Activated naive CD8-positive, alpha-beta T cell treated with anti-CD3 and anti-CD28 coated beads, Interleukin-2, amount 50 U/mL, for 16 hours (primary cell): ENCODE data around the gene TLE7.

Source experiments
- DNase-seq: peaks from one replicate; pipeline ENCODE4 v3.0.0-alpha.2; 2020; ENCODE audit warnings: low read depth, low spot score

TLE7 gene

DNA sequence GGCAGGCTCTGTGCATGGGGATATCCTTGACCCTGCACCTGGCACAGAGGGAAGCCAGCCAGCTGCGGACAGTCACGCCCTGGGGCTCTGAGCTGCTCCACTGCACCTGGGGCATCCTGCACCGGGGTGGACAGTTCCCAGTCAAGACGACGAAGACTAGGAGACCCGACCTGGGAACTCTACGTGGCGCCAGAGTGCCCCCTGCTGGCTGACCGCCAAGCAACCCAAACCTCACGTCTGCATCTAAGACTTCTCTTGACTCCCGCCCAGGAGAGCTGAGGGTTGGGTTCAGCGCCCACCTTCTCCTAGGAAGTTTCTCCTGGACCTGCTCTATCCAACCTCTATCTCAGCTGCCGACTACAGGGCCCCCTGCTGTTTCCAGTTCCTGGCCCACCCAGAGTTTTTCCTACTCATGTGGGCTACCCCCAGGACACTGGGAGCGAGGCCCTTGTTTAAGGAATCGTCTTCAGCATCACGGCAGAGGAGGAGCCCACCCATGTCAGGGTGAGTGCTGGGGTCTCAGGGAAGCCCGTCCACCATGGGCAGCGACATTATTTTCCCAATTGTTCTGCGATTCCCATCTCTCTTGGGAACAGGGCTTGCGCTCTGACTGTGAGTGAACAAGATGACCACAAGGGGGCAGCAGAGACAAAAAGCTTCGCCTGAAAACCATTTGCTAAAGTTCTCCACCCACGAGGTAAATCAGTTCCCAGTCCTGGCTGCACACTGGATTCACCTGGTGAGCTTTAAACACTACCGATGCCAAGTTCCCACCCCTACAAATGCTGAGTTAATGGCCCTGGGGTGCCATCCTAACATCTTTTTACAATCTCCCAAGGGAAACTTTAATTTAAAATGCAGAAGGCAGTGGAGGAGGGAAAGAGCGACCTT is 29.3 kb downstream of the TLE7 start:
- DNase-seq, result peak; percentile 37

DNA sequence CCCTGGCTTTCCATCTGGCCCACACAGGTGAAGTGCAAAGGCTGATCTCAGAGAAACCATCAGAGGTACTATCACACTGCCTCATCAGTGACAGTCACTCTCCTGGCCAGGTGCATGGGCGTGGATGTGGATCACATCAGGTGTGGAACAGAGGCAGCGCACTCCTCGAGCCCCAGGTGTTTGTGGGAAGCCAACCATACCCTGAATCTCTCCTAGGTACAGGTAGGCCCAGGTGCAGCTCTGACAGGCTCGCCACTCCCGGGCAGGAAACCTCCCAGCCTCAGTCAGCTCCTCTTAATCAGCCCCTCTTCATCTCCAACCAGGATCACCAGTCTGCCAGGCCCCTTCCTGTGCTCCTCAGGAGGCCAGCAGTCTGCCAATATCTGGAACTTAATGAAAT is 31.7 kb downstream of the TLE7 start:
- no peak for DNase-seq

DNA sequence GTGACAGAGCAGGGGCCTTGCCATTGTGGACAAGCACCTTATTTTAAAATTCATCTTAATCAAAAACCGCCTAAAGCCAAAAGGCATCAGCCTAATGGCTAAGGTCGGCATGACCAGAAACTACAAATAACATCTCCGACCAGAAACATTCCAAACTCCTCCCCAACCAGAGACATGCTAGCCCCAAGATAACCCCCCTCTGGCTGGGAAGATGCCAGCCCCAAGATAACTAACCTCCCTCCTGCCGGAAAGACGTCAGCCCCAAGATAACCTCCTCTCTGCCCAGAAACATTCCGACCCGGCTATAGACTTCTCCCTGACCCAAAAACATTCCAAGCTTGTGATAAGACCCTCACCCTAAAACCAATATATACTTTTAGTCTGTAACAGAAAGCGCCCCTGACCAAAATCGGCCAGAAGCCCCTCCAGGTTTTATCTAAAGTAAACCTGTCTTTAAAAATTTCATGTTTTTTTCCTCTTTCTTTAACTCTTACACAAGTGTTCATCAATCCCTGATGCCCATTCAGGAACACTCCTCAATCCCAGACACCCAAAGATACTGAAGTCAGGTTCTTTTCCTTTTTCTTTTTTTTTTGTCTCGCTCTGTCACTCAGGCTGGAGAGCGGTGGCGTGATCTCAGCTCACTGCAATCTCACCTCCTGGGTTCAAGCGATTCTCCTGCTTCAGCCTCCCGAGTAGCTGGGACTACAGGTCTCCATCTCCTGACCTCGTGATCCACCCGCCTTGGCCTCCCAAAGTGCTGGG is 32.7 kb downstream of the TLE7 start:
- DNase-seq, result no peak

DNA sequence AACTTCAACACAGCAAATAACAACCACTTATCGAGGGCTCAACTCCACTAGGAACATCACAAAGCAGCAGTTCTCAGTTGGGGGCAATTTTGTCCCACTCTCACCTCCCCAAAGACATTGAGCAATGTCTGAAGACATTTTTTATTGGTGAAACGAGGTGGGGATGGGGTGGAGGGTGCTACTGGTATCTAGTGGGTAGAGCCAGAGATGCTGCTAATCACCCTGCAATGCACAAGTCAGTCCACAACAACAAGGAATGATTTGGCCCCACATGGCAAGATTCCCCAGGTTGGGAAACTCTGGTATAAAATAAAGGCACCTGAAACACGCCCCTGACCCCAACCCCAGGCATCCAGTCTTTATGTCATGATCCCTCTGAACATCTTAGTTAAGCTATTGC is 33.3 kb downstream of the TLE7 start:
- DNase-seq, result no peak

DNA sequence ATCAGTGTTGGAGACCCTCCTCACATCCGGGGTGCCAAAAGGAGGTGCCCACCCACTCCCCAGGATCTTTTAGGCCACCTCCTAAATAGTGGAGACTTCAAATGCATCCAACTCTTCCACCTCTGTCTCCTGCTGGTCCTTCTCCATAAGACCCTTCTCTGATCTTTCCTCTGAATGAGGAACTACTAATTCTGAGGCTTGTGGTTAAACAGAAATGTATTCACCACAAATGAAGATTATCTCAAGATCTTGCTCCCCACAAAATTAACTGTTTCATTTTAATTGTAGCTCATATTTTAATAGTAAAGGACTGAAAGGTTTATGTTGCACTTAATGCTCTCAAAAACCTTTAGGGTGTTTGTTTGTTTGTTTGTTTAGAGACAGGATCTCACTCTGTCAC is 34.1 kb downstream of the TLE7 start:
- no peak for DNase-seq

DNA sequence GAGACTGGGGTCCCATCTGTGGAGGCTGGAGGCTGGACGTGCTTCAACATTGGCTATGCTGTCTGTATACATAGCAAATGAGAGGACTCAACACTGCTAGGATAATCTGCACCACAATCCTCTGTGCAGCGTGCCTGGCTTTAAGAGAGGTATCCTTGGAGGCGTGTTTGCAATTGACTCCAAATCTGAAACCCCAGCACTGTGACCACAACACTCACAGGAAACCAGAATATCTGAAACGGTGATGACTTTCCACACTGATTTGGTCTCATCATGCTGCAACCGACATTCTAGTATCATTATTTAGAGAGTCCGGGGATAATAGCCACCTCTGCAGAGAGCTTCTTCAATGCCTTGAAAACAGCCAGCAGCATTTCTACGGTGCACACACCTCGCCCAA is 35.1 kb downstream of the TLE7 start:
- no peak for DNase-seq

DNA sequence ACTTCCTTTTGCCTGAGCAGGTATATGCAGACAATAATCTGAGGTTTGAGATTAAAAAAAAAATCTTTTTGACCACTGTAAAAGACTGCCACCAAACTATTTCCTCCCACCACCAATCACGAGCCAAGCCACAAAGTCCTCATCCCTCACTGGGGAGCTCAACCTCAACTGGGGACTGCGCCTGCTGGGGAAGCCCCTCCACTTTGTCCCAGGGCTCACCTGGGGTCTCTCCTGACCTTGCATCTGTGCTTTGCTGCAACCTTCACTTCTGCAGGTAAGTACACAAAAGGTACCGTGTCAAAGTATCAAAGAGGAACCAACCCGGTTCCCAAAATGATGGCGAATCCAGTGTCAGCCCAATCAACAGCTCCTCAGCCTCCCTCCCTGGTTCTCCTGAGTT is 35.5 kb downstream of the TLE7 start:
- DNase-seq, result no peak

DNA sequence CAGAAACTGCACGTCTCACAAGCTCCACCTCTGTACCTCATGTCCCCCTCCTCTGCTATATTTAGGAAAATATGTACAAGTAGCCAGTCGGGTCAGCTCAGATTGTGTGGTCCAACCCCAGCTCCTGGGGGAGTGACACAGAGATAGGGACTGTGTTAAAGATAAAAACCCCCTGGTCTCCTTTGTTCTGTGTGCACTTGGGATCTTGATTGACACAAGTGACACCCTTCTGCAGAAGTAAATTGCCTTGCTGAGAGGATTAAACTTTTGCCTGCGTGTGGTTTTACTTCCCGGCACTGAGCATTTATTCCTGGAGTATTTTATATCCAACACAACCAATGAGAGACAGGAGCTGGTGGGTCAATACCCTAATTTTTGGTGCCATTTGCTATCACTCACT is 37.5 kb downstream of the TLE7 start:
- no peak for DNase-seq

DNA sequence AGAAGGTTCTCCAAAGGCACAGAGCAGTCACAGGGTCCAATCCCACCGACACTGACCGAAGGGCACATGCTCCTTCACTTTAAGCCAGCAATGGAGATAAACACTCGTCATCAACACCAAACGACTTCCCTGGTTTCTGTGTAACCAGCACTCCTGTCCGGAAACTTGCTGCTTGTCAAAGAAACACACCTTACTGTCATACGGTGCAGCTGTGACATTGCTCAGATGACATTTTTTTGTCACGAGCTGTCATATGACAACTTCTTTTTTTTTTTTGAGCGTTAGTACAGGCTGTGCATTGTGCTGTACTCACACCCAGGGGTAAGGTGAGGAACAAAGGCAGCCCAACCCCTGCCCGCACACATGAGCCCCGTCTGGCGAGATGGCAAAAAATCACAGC is 39.2 kb downstream of the TLE7 start:
- DNase-seq, result no peak

DNA sequence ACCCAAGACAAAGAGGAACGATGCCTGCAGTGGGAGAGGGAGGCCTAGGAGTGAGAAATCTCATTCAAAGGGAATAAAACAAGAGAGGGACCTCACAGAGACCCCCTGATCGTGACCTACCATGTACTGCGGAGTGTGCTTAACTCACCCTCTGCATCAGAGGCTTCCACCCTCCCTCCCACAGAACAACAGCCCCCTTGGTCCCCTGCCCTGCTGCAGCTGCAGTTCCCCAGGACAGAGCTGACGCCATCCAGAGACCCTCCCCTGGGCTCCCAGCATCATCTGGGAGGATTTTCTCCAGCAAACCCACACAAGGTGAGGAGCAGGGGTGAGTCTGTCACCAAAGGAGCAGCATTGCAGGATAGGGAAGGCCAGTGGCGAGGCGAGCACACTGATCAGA is 39.8 kb downstream of the TLE7 start:
- DNase-seq, result no peak

DNA sequence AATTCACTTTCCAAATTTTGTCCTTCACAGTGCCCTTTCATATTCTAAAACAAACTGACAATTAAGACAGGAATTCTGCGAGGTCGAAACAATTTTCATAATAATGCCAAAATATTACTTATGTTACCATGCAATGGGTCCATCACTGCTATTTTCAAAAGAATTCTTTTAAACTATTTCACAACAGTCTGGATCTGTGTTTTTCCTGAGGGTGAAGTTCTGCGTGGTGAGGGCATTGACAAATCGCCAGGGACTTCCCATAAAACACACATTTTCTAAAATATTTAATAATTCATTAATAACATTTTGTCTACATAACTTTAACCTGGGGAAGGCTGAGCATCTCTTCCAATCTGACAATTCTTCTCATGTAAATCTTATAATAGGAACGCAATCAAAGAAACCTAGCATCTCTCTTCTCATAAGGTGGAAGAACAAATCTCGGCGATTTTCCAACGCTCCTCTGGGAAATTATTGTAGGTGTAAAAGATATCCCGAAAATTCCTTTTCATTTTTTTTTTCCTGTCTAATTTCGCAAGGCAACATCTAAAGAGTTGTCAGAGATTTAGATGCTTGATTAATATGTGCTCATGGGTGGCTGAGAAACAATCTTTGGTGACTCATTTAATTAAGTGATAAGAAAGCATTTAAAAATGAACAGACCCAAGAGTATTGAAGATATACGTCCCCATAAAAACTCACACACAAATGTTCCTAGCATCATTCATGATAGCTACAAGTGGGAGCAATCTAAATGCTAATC is 41.9 kb downstream of the TLE7 start:
- no peak for DNase-seq

DNA sequence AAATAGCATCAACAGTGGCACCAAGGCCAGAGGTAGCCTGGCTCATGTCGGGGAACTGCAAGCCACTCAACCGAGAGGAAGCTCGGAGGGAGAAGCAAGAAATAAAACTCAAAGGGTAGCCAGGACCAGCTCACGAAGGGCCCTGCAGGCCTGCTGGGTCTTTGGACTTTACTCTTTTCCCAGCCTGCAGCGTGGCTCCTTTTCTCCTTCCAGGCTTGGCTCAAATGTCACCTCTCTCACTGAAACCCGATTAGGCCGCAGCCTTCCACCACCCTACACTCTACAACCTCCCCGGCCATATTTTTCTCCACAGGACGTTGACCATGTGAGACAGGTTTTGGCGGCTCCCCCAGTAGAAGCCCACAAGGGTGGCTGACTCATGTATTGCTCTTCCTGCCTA is 45.3 kb downstream of the TLE7 start:
- no peak for DNase-seq

DNA sequence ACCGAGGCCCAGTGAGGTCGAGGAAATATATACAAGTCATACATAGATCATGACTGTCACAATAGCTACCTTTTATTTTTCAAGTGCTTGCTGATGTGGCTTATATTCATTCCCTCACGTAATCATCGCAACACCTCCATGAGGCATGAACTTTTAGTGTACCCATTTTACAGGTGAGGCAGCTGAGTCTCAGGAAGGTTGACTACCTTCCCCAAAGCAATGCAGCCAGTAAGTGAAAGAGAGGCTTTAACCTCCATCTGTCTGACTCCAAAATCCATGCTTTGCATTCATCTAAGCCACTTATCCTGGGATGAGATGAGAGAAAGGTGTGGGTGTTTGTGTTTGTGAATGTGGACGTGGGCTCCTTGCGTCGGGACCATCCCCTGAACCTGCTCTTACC is 52.5 kb downstream of the TLE7 start:
- no peak for DNase-seq

DNA sequence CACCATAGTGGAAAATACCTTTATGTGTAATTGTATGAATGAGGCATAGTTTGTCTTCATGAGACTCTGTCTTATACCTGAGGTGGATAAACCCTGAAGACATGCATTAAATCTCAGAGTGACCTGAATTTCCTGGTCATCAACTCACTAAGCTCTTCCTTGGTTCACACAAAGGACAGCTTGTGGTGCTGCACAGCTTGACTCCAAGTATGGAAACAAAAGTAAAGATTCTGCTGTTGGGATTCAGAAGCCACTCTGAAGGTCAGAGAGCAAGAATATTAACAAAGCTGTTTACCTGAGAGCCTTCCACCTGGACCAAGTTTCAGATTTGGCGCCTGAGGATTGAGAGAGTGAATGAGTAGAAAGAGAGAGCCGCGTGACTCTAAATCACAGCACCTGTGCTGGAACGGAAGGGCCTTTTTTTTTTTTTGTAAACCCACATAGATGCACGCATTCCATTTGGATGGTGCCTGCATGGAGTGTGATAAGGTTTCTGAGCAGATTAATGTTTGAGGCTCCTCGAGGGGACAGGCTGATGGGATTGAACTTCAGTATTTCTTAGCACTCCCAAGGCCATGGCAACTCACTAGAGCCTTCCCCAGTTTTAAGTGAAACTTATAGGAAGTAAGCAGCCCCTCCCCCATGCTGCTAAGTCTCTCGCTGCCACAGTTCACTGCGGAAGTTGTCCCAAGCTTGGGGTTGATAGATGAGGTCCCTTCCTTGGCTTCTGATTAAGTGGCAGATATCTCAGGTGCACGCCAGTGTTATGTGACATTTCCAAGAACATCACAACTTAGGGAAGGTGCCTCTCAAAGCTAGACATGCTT is 54.6 kb downstream of the TLE7 start:
- no peak for DNase-seq

DNA sequence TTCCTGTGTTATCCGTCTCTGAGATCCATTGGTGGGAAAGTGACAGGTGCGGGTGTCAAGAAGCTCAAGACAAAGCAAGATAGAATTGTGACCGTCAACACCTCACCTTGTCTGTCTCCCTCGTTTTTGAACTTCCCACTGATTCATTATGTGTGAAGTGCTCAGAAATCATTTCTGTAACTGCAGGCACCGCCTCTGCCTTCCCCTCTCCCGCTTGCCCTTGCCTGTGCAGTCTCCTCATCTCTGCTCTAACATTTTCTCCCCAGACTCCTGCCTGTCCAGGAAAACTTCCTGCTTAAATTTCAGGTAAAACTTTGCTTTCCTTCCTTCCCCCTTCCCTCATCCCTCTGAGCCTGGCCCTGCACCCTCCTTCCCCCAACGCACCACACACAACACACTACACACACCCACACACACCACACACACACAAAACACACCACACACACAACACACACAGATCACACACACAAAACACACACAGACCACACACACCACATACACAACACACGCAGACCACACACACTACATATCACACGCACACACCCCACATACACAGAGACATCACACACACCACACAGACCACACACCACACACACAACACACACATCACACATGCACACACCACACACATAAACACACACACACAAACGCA is 57.7 kb downstream of the TLE7 start:
- no peak for DNase-seq

DNA sequence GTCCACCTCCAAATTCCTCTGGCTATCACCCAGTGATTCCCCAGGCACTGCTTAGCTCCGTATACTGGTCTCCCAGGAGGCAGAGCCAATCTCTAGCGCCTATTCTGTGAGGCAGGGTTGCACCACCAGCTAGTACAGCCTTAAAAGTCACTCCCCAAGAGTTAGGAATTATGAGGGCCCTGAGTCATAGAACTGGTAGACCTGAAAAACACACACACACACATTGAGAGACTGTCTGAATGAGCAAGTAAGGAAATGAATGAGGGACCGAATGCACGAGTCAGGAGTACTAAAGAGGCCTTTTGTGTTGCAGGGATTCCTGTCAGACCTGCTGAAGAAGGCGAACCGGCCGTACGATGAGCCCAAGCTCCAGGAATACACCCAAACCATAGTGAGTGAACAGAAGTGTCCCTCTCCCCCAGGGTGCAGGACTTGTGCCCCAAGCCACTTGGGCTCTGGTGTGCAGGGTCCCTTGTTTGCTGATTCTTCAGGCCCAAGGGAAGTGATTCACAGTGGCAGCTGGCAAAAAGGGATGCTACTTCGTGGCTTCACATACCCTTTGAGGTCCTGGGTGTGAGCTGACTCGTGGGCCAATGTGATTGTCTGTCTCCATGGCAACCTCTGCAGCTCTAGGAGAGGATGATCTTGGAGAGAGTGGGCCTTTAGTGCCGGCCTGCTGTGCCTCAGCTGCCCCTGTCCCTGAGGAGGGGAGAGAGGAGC is 58.6 kb downstream of the TLE7 start:
- no peak for DNase-seq

DNA sequence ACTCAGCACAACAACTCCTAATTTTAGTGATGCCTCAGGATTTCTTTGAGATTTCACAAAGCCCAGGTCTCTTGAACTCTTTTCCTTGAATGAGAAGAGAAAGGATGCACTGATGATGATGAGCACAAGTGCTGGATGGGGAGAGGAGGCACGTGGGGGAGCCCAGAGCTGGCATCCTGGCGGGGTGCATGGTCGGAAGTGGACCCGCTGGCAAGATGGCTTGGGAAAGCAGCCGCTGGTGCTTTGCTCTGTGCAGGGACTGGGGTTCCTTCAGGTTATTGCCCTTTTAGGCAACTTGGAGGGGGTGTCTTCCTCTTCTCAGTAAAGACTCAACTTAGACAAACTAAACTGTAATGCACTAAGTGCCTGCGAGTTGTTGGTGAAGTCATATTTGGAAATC is 61.0 kb downstream of the TLE7 start:
- no peak for DNase-seq
